HG02943 (cell line): ENCODE results near the gene PCSK5.
"Not testable (repeated sequence)": the region's sequence is repeated elsewhere in the genome, so short reads cannot be mapped to it uniquely, and the experiment has no call there.

Experiments
- ATAC-seq: cut with Tn5 transposase; IDR thresholded peaks from one replicate; pipeline ENCODE4 v1.9.1; 2021; ENCODE audit warnings: mild to moderate bottlenecking, low read depth, moderate library complexity; ENCODE audit not compliant: unreplicated experiment

PCSK5 gene

DNA sequence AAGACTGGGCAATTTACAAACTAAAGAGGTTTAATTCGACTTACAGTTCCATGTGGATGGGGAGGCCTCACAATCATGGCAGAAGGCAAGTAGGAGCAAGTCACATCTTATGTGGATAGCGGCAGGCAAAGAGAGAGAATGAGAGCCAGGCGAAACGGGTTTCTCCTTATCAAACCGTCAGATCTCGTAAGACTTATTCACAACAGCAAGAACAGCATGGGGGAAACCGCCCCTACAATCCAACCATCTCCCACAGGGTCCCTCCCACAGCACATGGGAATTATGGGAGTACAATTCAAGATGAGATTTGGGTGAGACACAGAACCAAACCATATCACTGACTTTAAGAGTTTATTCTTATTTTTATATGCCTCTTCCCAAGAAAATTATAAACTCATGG is 443.5 kb downstream of the PCSK5 start:
- ATAC-seq = no peak

GRCh38 chr9:76336027-76336426 is 445.6 kb downstream of the PCSK5 start:
- ATAC-seq = no peak

DNA sequence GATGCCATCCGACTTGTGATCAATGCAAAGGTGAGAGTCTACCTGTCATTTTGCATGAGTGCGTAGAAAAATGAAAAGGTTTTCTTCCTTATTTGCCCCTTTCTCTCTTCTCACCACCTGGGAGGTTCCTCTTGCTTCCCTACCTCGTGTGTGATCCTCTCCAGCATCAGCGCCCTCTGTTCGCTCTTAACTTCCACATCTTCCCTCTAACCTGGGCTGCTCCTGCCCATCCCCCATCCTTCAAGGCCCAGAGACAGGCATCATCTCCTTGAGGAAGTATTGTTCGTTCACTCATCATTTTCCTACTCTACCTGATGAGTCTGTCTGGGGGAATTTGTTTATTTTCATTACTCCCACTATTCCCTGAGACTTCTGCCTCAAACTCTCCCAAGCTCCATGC is 447.9 kb downstream of the PCSK5 start:
- no peak for ATAC-seq

DNA sequence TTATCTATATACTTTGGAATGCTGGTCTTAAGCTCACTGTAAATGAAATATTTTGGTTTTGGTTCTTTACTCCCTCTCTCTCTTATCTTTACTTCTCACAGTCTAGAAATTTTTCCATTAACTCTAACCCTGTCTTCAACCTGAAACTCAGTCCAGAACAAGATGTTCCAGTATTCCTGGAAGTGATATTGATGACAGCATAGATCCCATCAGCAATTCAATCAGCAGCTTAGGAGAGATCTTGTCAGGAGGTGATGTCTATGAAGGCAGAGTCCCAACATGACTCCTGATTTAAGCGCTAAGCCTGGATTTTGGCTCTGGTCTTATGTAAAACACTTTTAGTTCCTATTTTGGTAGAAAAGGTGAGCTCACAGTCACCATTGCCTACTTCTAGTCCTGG is 451.1 kb downstream of the PCSK5 start:
- no peak for ATAC-seq

DNA sequence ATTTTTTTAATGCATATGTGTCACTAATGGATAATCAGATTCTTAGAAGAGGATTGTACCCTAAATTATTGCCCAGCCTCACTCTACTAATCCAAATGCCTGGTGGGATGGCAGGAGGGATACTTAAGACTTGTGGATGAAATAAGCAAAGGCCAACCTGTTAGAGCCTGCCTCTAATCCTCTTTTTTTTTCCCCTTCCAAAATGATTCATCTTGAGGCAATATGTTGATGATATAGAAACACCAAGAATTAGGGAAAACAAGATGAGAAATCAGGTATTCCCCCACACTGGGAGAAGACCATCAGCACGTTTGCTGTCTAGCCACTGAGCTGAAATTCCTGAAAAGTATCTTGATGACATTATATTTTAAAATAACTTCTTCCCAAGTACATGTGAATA is 451.7 kb downstream of the PCSK5 start:
- ATAC-seq = no peak

GRCh38 chr9:76342858-76343257 is 452.4 kb downstream of the PCSK5 start:
- no peak for ATAC-seq

GRCh38 chr9:76349865-76350264 is 459.4 kb downstream of the PCSK5 start:
- no peak for ATAC-seq

DNA sequence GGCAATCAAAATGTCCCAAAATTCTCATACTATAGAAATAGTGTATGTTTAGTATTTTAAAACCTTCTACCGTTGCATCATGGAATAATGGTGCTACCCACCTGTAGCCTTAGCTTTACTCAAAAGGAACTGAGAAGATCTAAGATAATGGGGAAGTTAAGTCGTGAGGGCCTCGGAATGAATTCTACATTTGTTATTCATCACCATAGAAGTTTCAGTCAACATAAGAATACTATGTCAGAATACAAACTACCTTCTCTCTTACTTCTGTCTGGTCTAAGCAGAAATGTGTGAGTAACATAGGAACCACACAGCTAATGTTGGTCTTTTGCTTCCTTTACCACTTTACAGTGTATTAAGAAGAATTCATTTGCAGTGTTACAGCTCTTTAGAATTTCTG is 460.5 kb downstream of the PCSK5 start:
- ATAC-seq = no peak

DNA sequence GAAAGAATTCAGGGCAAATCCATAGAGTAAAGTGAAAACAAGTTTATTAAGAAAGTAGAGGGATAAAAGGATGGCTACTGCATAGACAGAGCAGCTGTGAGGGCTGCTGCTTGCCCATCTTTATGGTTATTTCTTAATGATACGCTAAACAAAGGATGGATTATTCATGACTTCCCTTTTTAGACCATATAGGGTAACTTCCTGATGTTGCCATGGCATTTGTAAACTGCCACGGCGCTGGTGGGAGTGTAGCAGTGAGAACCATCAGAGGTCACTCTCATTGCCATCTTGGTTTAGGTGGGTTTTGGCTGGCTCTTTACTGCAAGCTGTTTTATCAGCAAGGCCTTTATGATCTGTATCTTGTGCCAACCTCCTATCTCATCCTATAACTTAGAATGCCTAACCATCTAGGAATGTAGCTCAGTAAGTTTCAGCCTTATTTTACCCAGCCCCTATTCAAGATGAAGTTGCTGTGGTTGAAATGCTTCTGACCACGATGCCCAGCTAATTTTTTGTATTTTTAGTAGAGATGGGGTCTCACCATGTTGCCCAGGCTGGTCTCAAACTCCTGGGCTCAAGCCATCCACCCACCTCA is 461.6 kb downstream of the PCSK5 start:
- ATAC-seq = no peak

- no peak for ATAC-seq
Measured at GRCh38 chr9:76353280-76353679, 462.8 kb downstream of the PCSK5 start.

DNA sequence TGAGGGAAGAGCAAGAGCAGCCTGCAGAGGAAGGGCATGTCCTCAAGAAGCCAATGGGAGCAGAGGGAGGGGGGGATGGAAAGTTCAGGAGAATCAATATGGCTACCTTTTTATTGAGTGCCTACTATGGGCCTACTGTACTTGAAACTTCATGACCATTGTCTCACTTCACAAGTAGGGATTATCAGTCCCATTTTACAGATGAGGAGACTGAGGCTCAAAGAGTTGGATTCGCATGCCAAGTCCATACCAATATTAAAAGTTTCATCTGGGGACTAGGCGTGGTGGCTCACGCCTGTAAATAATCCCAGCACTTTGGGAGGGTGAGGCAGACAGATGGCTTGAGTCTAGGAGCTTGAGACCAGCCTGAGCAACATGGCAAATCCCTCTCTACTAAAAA is 463.7 kb downstream of the PCSK5 start:
- no peak for ATAC-seq

DNA sequence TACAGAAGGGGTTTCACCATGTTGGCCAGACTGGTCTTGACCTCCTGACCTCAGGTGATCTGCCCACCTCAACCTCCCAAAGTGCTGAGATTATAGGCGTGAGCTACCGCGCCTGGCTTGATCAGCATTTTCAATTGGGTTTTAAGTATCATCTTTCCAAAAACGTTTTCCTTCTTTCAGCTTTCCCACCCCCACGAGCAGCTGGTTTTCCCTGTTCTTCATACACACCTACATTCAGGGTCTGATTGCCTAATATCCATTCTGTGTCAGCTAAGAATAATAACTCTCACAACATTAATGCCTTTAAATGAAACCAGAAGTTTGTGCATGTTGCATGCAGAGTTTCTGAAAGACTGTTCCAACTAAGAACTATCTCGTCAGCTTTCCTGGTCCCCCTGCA is 465.4 kb downstream of the PCSK5 start:
- no peak for ATAC-seq

GRCh38 chr9:76357555-76357954 is 467.1 kb downstream of the PCSK5 start:
- ATAC-seq = no peak

- no peak for ATAC-seq
Measured at GRCh38 chr9:76358628-76359280, 468.3 kb downstream of the PCSK5 start.

DNA sequence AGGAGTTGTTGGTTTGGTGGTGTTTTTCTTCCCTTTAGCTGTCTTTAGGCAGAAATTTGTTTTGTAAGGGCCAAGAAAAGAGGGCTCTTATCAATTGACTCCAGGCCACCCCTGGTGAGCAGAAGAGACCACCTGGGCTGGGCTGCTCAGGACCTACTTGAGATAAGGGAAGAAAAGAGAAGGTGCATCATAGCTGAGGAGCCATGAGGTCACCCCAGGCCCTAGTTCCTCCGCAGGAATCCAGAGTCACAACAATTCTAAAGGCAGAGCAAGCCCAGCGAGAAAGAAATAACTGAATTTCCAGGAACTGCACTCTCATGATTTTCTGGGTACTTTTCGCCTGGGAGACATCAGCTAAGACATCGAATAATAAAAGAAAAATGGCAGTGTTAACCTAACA is 468.9 kb downstream of the PCSK5 start:
- ATAC-seq = no peak

GRCh38 chr9:76359766-76360165 is 469.3 kb downstream of the PCSK5 start:
- ATAC-seq = no peak

DNA sequence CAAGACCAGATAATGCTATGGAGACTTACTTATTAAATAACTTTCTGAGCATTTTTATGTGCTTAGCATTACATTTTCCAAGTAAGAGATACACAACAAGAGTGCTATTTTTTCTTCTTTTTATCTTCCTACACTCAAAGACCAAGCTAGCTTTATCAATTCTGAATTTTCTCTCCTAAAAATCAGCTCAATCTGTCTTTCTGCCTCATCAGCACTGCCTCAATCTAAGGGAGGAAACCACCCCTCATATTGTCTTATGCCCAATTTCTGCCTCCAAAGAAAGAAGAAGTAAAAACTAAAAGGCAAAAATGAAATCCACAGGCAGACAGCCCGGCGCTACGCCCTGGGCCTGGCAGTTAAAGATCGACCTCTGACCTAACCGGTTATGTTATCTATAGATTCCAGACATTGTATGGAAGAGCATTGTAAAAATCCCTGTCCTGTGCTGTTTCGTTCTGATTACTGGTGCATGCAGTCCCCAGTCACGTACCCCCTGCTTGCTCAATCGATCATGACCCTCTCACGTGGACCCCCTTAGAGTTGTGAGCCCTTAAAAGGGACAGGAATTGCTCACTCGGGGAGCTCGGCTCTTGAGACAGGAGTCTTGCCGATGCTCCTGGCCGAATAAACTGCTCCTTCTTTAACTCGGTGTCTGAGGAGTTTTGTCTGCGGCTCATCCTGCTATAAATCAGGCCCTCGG is 472.0 kb downstream of the PCSK5 start:
- not testable (repeated sequence) for ATAC-seq

- ATAC-seq = no peak
Measured at GRCh38 chr9:76363032-76363395, 472.5 kb downstream of the PCSK5 start.

DNA sequence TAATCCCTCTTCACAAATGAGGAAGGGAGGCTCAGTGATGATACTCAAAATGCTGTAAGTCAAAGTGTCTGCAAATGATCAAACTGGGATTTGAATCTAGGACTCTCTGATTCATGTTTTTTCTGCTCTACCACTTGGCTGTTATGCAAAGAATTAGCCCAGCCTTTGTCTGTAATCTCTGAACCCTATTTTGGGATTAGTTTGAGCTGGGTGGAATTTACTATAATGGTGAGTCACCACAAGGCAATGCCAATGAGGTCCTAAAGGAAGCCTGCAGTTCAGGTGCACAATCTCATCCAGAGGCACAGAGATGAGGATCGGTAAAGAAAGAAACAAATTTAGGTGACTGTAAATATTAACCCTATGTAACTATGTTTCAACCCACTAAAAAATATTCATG is 474.6 kb downstream of the PCSK5 start:
- no peak for ATAC-seq

DNA sequence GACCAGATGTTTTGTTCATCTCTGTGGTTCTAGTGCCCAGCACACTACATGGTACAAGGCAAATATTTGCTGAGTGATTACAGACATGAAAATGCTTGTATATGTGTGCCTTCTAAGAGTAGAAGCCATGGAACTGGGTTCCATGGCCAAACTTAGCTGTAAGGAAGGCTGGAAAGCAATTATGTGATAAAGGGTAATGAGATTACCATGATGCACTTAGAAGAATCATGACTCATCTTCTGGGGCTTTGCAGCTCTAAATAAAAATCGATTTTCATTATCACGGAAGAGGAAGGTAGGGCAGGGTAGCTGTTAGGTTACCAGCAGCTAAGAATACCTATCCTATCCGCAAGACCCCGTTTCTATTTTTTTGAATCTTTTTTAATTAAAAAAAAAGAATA is 475.8 kb downstream of the PCSK5 start:
- no peak for ATAC-seq

DNA sequence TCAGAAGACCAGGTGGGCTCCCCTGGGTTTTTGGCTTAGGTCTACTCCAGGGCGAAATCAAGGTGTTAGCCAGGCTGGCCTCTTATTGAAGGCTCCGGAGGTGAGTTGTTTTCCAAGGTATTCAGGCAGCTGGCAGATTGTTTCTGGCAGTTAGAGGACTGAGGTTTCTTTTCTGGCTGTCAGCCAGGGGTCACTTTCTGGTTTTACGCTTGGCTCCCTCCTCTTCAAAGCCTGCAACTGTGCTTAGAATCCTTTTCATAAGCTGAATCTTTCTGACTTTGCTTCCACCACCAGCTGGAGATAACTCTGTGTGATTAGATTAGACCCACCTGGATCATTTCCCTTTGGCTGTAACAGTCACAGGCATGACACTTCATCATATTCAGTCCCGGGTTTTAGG is 479.1 kb downstream of the PCSK5 start:
- ATAC-seq = no peak

DNA sequence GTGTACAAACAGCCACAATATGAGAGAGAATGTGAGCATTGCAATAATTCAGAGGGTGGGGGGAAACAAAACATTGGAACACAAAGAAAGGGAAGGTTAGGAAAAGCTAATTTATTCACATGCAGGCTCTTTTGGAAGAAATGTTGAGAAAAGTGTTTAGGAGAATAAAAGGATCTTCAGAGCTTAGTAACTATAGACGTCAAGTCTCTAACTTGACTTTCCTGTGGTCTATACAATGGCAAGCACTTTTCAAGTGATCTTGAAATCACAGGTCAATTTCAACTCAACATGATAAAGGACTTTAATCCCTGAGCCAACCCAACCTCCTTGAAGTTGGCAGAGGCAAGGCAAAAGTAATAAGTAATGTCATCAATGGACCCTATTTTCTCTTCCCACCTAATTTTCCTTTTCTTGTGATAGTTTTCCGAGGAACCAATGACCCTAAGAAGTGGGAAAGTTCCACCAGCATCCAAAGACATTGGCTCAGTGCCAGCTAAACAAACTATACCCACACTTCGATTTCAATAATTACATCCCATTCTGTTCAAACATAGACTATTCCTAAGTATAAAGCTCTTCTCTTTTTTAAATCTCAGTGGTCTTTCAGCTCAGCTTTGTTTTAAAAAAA is 480.0 kb downstream of the PCSK5 start:
- no peak for ATAC-seq
